HG03565 (cell line): Measurements from ENCODE around the gene POLR2C.

ENCODE experiments used
- ATAC-seq: cut with Tn5 transposase; IDR thresholded peaks from one replicate; pipeline ENCODE4 v1.9.1; 2021; ENCODE audit warnings: mild to moderate bottlenecking, moderate library complexity; ENCODE audit not compliant: unreplicated experiment

The POLR2C gene

DNA sequence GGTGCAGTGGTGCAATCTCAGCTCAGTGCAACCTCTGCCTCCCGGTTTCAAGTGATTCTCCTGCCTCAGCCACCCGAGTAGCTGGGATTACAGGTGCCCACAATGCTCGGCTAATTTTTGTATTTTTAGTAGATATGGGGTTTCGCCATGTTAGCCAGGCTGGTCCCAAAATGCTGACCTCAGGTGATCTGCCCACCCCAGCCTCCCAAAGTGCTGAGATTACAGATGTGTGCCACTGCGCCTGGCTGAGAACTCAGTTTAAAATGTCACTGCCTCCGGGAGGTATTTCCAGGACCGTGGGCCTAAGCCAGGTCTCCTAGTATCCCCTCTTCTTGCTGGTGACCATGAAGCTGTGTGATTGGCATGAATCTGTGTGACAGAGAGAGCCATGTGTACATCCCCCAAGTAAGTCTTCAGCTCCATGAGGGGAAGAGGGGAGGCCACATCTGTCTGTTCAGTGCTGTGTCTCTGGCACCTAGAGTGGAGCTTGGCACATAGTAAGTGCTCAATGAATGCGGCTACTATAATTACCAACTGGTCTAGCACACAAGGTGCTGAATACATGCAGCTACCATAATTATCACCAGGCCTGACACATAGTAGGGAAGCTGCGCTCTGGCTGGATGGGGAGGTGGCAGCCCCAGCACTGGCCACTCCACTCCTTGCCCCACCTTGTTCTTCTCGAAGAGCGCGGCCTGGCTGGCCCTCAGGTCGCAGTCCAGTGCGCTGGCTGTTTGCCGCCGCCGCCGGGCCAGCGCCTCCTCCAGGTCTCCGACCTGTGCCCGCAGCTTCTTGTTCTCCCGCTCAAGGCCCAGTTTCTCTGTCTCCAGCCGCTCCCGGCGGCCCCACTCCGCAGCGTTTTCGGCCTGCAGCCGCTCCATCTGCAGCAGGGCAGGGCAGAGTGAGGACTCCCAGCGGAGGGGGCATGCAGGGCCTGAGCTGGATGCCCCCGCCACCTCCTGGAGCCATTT, 55.2 kb downstream of the POLR2C start:
- no peak for ATAC-seq

DNA sequence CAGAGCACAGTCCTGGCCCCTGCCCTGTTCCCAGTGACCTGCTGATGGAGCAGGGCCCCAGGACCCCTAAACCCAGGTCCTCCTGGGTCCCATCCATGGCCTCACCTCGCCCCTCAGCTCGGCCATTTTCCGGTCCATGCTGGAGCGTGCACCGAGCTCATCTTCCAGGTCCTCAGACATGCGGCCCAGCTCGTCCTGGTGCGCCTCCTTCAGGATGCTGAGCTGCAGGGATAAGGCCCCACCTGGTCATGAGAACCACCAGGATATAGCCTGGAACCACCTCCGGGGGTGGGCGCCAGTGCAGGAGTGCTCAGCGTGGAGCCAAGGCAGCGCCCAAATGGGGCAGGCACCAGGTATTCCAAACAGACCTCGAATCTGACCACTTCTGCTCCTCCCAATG, 56.0 kb downstream of the POLR2C start:
- no peak for ATAC-seq

GRCh38 chr16:57518922-57519321, 56.4 kb downstream of the POLR2C start:
- no peak for ATAC-seq

GRCh38 chr16:57519796-57520360, 57.4 kb downstream of the POLR2C start:
- ATAC-seq, result no peak
